IMR-90 (cell line): ENCODE results near the gene MICU1. TPM values are rescaled to one million over a fixed set of nuclear protein-coding genes. Genes with fewer than 3 reads are reported as not detected.

ENCODE experiments used
- ATAC-seq: fragments of 200-7000 bp; cut with Tn5 transposase; 2 replicates; pipeline ENCODE4 v1.9.1; 2020; ENCODE audit warnings: low read depth, mild to moderate bottlenecking, moderate library complexity
- BruUV-seq: library from RNA; stranded (reverse); fragments of 400-500 nt; replicated peaks from 2 replicates; lab custom pipeline; 2021; lab: Mats Ljungman, UMichigan
- CTCF ChIA-PET: fragments of 300-600 bp; formaldehyde crosslinking; extraction: SDS; loops from one replicate; lab custom pipeline; 2021; ENCODE audit warnings: antibody characterized with exemption; lab: Yijun Ruan, JAX
- POLR2A ChIA-PET: fragments of 300-600 bp; sonication (Branson Sonifier 250); formaldehyde crosslinking; loops from one replicate; lab custom pipeline; 2022; ENCODE audit warnings: antibody characterized with exemption; ENCODE audit not compliant: unreplicated experiment; lab: Charles Lee
- DNase-seq: peaks from one replicate; pipeline ENCODE4 v3.0.0; 2013
- H2AFZ ChIP-seq: replicated peaks from 2 replicates; pipeline ENCODE3; 2013; ENCODE audit warnings: low read length, mild to moderate bottlenecking; ENCODE audit not compliant: poor library complexity
- H2AK5ac ChIP-seq: 2 replicates; pipeline ENCODE4 v1.6.1; 2013; ENCODE audit warnings: low read depth, low read length, inconsistent platforms
- H2AK9ac ChIP-seq: replicated peaks from 2 replicates; pipeline ENCODE3; 2013; ENCODE audit warnings: mild to moderate bottlenecking, low read depth, low read length, moderate library complexity; ENCODE audit not compliant: poor library complexity
- H2BK120ac ChIP-seq: 2 replicates; pipeline ENCODE4 v1.6.1; 2013; ENCODE audit warnings: low read depth, low read length, inconsistent platforms
- H2BK15ac ChIP-seq: 3 replicates; pipeline ENCODE4 v1.6.1; 2013; ENCODE audit warnings: low read depth, low read length, inconsistent platforms
- H2BK20ac ChIP-seq: 2 replicates; pipeline ENCODE4 v1.6.1; 2013; ENCODE audit warnings: low read depth, mild to moderate bottlenecking, inconsistent platforms, low read length, moderate library complexity
- H2BK5ac ChIP-seq: 2 replicates; pipeline ENCODE4 v1.6.1; 2013; ENCODE audit warnings: mild to moderate bottlenecking, low read depth, low read length, inconsistent platforms; ENCODE audit not compliant: poor library complexity, severe bottlenecking
- H3K14ac ChIP-seq: replicated peaks from 2 replicates; pipeline ENCODE4 v1.6.1; 2013; ENCODE audit warnings: low read depth, low read length, inconsistent platforms
- H3K18ac ChIP-seq: 2 replicates; pipeline ENCODE4 v1.6.1; 2013; ENCODE audit warnings: low read depth, low read length, control low read depth
- H3K23ac ChIP-seq: 2 replicates; pipeline ENCODE4 v1.6.1; 2013; ENCODE audit warnings: low read depth, low read length, inconsistent platforms
- H3K27ac ChIP-seq: 2 replicates; pipeline ENCODE4 v1.5.1; 2013; ENCODE audit warnings: mild to moderate bottlenecking, control low read depth, low read length; ENCODE audit not compliant: insufficient read depth
- H3K27me3 ChIP-seq: 2 replicates; pipeline ENCODE4 v1.6.1; 2013; ENCODE audit warnings: low read length; ENCODE audit not compliant: control insufficient read depth, insufficient read depth
- H3K36me3 ChIP-seq: 2 replicates; pipeline ENCODE4 v1.6.1; 2013; ENCODE audit warnings: low read length, mixed read lengths; ENCODE audit not compliant: control insufficient read depth, insufficient read depth
- H3K4ac ChIP-seq: 2 replicates; pipeline ENCODE4 v1.6.1; 2013; ENCODE audit warnings: low read depth, low read length, inconsistent platforms
- H3K4me1 ChIP-seq: 2 replicates; pipeline ENCODE4 v1.6.1; 2013; ENCODE audit warnings: low read length, mixed read lengths; ENCODE audit not compliant: control insufficient read depth, insufficient read depth
- H3K4me2 ChIP-seq: 2 replicates; pipeline ENCODE4 v1.6.1; 2013; ENCODE audit warnings: low read depth, mild to moderate bottlenecking, control low read depth, low read length, moderate library complexity
- H3K4me3 ChIP-seq: 2 replicates; pipeline ENCODE4 v1.5.1; 2013; ENCODE audit warnings: low read depth, mild to moderate bottlenecking, control low read depth, low read length, moderate library complexity; ENCODE audit not compliant: insufficient read depth
- H3K56ac ChIP-seq: 2 replicates; pipeline ENCODE4 v1.6.1; 2013; ENCODE audit warnings: low read length, inconsistent platforms; ENCODE audit not compliant: insufficient read depth; ENCODE audit errors: extremely low read depth
- H3K79me1 ChIP-seq, 2 experiments: 2 replicates each; pipeline ENCODE4 v1.6.1; 2013; ENCODE audit warnings: low read length in 2 of 2, inconsistent platforms in 1 of 2, low read depth in 1 of 2
- H3K9ac ChIP-seq: 2 replicates; pipeline ENCODE4 v1.6.1; 2013; ENCODE audit warnings: low read depth, low read length, control low read depth
- H3K9me1 ChIP-seq: 2 replicates; pipeline ENCODE4 v1.6.1; 2013; ENCODE audit warnings: low read length, inconsistent platforms; ENCODE audit not compliant: insufficient read depth
- H3K9me3 ChIP-seq: 2 replicates; pipeline ENCODE4 v1.6.1; 2013; ENCODE audit warnings: low read length; ENCODE audit not compliant: control insufficient read depth, insufficient read depth
- H4K20me1 ChIP-seq: 2 replicates; pipeline ENCODE4 v1.6.1; 2013; ENCODE audit warnings: low read length, inconsistent platforms; ENCODE audit not compliant: insufficient read depth
- H4K5ac ChIP-seq: 2 replicates; pipeline ENCODE4 v1.6.1; 2013; ENCODE audit warnings: mild to moderate bottlenecking, low read depth, low read length, control low read depth
- H4K8ac ChIP-seq, 2 experiments: 2 replicates each; pipeline ENCODE4 v1.6.1; 2013; ENCODE audit warnings: low read depth in 2 of 2, low read length in 2 of 2, control low read depth in 1 of 2, inconsistent platforms in 1 of 2
- H4K91ac ChIP-seq: 2 replicates; pipeline ENCODE4 v1.6.1; 2013; ENCODE audit warnings: low read depth, low read length, inconsistent platforms; ENCODE audit not compliant: insufficient read depth
- BHLHE40 ChIP-seq: fragments of 150-350 bp; IDR thresholded peaks from 2 replicates; pipeline ENCODE4 v1.6.1; 2016; ENCODE audit warnings: mild to moderate bottlenecking, low read depth, low read length
- MAZ ChIP-seq: IDR thresholded peaks from 2 replicates; pipeline ENCODE4 v1.6.1; 2012; ENCODE audit warnings: low read depth, mild to moderate bottlenecking, low read length, improper control_type of control experiment, moderate library complexity, borderline replicate concordance
- POLR2A ChIP-seq: IDR thresholded peaks from 2 replicates; pipeline ENCODE4 v1.6.1; 2012; ENCODE audit warnings: mild to moderate bottlenecking, low read depth, low read length
- RAD21 ChIP-seq: IDR thresholded peaks from 2 replicates; pipeline ENCODE4 v1.6.1; 2012; ENCODE audit warnings: low read length, improper control_type of control experiment
- RCOR1 ChIP-seq: IDR thresholded peaks from 2 replicates; pipeline ENCODE4 v1.6.1; 2012; ENCODE audit warnings: mild to moderate bottlenecking, low read length, improper control_type of control experiment; ENCODE audit not compliant: insufficient replicate concordance
- RFX5 ChIP-seq: IDR thresholded peaks from 2 replicates; pipeline ENCODE4 v1.8.0; 2012; ENCODE audit warnings: low read depth, mild to moderate bottlenecking, low read length, moderate library complexity
- SMC3 ChIP-seq: fragments of 150-350 bp; IDR thresholded peaks from 2 replicates; pipeline ENCODE4 v1.6.1; 2016; ENCODE audit warnings: low read depth, mild to moderate bottlenecking, antibody characterized with exemption, low read length, moderate library complexity
- USF2 ChIP-seq: fragments of 150-350 bp; IDR thresholded peaks from 2 replicates; pipeline ENCODE4 v1.6.1; 2017; ENCODE audit warnings: mild to moderate bottlenecking, antibody characterized with exemption, low read length, low read depth
- WGBS, 2 experiments: methylation state at CpG; one replicate each; pipeline versions ENCODE4 v1.1.5 to v1.1.7; 2013; ENCODE audit warnings: missing lambda C conversion rate in 2 of 2; ENCODE audit not compliant: insufficient read length in 1 of 2; ENCODE audit errors: extremely low coverage in 2 of 2; 5-methylcytosine and 5-hydroxymethylcytosine counted together
- dilution Hi-C: fragments of 300-500 bp; cut with HindIII; formaldehyde crosslinking; loops from one replicate; pipeline ENCODE4 v1.14.3; 2018; ENCODE audit warnings: low sequenced_read_pairs; ENCODE audit not compliant: unreplicated experiment
- in situ Hi-C: fragments of 300-500 bp; cut with MboI; formaldehyde crosslinking; loops from 3 replicates; pipeline ENCODE4 v1.14.3; 2019; ENCODE audit warnings: low sequenced_read_pairs, inconsistent platforms, mixed read lengths
- intact Hi-C: fragments of 100-400 bp; cut with micrococcal nuclease; formaldehyde crosslinking; loops from 2 replicates; pipeline ENCODE4 v1.10.0; 2022
- polyA plus RNA-seq, 3 experiments: library from polyadenylated mRNA; depleted of rRNA; stranded (reverse); fragments of >200 nt; gene quantifications; 2 replicates each; pipeline ENCODE4 v1.2.3, GENCODE V29; 2012; ENCODE audit warnings: low replicate concordance in 1 of 3
- total RNA-seq: library from RNA; depleted of rRNA; stranded (reverse); fragments of >200 nt; gene quantifications from 2 replicates; pipeline ENCODE4 v1.2.3, GENCODE V29; 2012

MICU1 gene
- total and polyA plus RNA-seq, 2 of the 4 experiments (the other 2 are of a cell fraction): 43.6 to 44.7 TPM

GRCh38 chr10:72344932-72345331 is 280.9 kb downstream of the MICU1 start:
- H4K8ac ChIP-seq: no peak overlapping the region
- intact Hi-C loops: no loop called here
- no peak overlapping the region for H3K18ac ChIP-seq
- H4K91ac ChIP-seq: no peak overlapping the region
- dilution Hi-C loops: no loop called here
- H4K5ac ChIP-seq: no peak overlapping the region
- no peak overlapping the region for H3K9ac ChIP-seq
- H3K4ac ChIP-seq: no peak overlapping the region
- H2AK5ac ChIP-seq: no peak overlapping the region
- peaks cover 7% of the 10 kb centered on the region; the same call in 1 of the 2 replicates for H4K20me1 ChIP-seq
- no peak overlapping the region for H2BK15ac ChIP-seq
- peaks cover 50% of the 10 kb centered on the region for H3K36me3 ChIP-seq
- no peak overlapping the region for H3K56ac ChIP-seq
- H2AFZ ChIP-seq: no peak overlapping the region
- DNase-seq (no peak), ATAC-seq (no peak)
- no peak overlapping the region for H3K4me2 ChIP-seq
- no peak overlapping the region for H3K27ac ChIP-seq
- no peaks in the 10 kb centered on the region for H3K9me3 ChIP-seq
- WGBS, 2 experiments: 92% methylated on average over 2 of the region's 11 CpGs; no CpG with 5 or more reads in 1 of the 2 experiments
- in situ Hi-C loops: no loop called here
- BruUV-seq: no TSS peak
- H3K79me1 ChIP-seq: peaks cover 17 to 46% of the 10 kb centered on the region in 2 experiments
- TF ChIP-seq RCOR1 (no peak), POLR2A (no peak), MAZ (no peak), USF2 (no peak), RFX5 (no peak), BHLHE40 (no peak), SMC3 (no peak), RAD21 (no peak)
- H3K14ac ChIP-seq: no peak overlapping the region
- POLR2A ChIA-PET: no interaction called here
- no peak overlapping the region for H3K4me3 ChIP-seq
- H2AK9ac ChIP-seq: no peak overlapping the region
- H3K23ac ChIP-seq: no peak overlapping the region
- H3K4me1 ChIP-seq: no peaks in the 10 kb centered on the region
- H2BK5ac ChIP-seq: no peak overlapping the region
- no peak overlapping the region for H2BK20ac ChIP-seq
- CTCF ChIA-PET: no interaction called here
- H3K9me1 ChIP-seq: peaks cover 4% of the 10 kb centered on the region; the same call in 1 of the 2 replicates
- no peak overlapping the region for H2BK120ac ChIP-seq
- no peaks in the 10 kb centered on the region for H3K27me3 ChIP-seq
